ENCODE data around the gene GPR153.

DNA sequence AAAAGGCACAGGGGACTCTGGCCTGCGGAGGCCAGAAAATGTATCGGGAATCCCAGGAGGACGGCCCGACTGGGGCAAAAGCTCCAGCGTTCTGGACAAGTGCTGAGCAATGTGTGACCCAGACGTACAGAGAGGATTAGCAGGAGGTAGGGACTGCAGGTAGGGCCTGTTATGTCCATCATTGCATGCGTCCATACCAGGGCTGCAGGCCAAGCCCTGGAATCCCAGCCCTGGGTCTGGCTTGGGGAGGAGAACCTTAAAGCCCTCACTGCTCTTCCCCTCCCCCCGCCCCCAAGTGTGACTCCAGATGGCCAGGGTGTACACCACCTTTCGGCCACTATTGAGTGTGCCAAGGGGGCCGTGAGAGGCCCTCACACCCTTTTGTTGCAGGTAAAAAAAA lies 53.0 kb downstream of the GPR153 start:
- TF ChIP-seq YY1 (IDR thresholded peaks at IDR 0.05; ENCODE audit: insufficient read depth, insufficient read length) (no peak), SUZ12 (IDR thresholded peaks at IDR 0.05; ENCODE audit: extremely low read depth, insufficient read depth, insufficient read length) (no peak)

All from NT2/D1 (cell line).